GM10248 (cell line): ENCODE data around the gene BAHD1.

Source experiments
- CTCF ChIA-PET: fragments of 300-600 bp; sonication (Branson Sonifier 250); formaldehyde crosslinking; extraction: SDS; loops from one replicate; lab custom pipeline; 2021; ENCODE audit warnings: antibody characterized with exemption; lab: Yijun Ruan, JAX
- POLR2A ChIA-PET: fragments of 350-650 bp; sonication (Branson Sonifier 250); formaldehyde crosslinking; extraction: SDS; loops from one replicate; lab custom pipeline; 2020; ENCODE audit warnings: antibody characterized with exemption; lab: Yijun Ruan, JAX
- DNase-seq: peaks from one replicate; pipeline ENCODE4 v3.0.0; 2012; ENCODE audit errors: extremely low spot score
- TF ChIP-seq, protein P1 (sequence below): IDR thresholded peaks from 2 replicates; pipeline ENCODE4 v1.5.1; 2012; ENCODE audit warnings: mild to moderate bottlenecking, low read depth; ENCODE audit errors: extremely low read depth, missing control alignments, control extremely low read depth

BAHD1 gene

GRCh38 chr15:40443255-40443654 lies 2.5 kb downstream of the BAHD1 start:
- no peak for DNase-seq
- ChIA-PET POLR2A (no interaction called here), CTCF (interaction anchor here (1.0 to 3.8 kb wide), 9 partner anchors 7 to 451 kb away, joined by 3 to 13 read pairs (median 4); partner anchors contain the start of gene VPS18)
- TF ChIP-seq, protein P1, sequence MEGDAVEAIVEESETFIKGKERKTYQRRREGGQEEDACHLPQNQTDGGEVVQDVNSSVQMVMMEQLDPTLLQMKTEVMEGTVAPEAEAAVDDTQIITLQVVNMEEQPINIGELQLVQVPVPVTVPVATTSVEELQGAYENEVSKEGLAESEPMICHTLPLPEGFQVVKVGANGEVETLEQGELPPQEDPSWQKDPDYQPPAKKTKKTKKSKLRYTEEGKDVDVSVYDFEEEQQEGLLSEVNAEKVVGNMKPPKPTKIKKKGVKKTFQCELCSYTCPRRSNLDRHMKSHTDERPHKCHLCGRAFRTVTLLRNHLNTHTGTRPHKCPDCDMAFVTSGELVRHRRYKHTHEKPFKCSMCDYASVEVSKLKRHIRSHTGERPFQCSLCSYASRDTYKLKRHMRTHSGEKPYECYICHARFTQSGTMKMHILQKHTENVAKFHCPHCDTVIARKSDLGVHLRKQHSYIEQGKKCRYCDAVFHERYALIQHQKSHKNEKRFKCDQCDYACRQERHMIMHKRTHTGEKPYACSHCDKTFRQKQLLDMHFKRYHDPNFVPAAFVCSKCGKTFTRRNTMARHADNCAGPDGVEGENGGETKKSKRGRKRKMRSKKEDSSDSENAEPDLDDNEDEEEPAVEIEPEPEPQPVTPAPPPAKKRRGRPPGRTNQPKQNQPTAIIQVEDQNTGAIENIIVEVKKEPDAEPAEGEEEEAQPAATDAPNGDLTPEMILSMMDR, result no peak

GRCh38 chr15:40443846-40444245 lies 3.1 kb downstream of the BAHD1 start:
- TF ChIP-seq, protein P1, result no peak
- DNase-seq, result no peak
- CTCF ChIA-PET, result interaction anchor here (1.5 to 3.8 kb wide), 2 partner anchors 19 to 22 kb away, joined by 4 to 13 read pairs; no protein-coding TSS in a partner anchor
- POLR2A ChIA-PET, result no interaction called here

DNA sequence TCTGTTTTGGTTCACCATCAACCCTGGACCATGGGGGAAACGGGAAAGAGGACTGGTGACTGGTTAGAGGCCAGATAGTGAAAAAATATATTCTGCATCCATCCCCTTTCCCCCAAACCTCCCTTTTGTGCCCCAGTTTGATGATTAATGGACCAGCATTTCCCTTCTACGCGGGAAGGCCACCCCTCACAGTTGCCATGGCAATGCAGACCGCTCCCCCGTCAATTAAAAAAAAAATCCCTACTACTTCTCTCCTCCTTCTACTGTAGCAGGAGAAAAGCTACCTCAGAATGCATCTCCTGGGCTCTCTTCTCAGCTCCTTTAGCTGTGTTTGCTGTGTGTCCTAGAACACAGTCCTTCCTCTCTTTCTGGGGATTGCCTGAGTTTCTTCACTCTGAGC lies 4.0 kb downstream of the BAHD1 start:
- POLR2A ChIA-PET, result interaction anchor here (0.6 kb wide), 1 partner anchor 527 kb away, joined by 5 read pairs; no protein-coding TSS in a partner anchor
- CTCF ChIA-PET, result interaction anchor here (1.1 to 1.4 kb wide), 2 partner anchors 10 to 107 kb away, joined by 5 to 6 read pairs; no protein-coding TSS in a partner anchor
- TF ChIP-seq, protein P1, result no peak
- no peak for DNase-seq

DNA sequence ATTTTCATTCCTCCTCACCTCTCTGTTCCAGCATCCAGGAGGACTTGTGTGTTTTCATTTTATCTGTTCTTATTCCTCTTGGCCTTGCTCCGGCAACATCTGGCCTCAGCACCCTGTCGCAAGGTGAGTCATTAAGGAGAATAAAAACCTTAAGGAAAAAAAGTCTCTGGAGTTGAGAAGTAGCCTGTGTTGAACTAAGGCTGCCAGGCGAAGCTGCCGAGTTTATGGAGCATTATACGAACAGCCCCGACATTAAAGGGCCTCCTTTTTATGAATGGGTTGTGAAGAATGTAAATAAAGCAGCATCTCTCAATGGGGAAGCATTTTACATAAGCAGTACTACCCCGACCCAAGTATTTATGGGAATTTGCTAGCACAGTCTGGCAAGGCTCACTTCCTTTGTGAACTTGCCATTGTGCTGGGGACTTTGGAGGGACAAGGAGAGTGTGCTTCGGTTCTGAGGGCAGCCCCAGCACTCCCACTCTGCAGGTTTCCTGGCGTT lies 4.7 kb downstream of the BAHD1 start:
- TF ChIP-seq, protein P1, result no peak
- CTCF ChIA-PET, result interaction anchor here (1.1 to 1.9 kb wide), 5 partner anchors 9 to 108 kb away, joined by 3 to 6 read pairs (median 4); no protein-coding TSS in a partner anchor
- POLR2A ChIA-PET, result no interaction called here
- DNase-seq, result no peak

DNA sequence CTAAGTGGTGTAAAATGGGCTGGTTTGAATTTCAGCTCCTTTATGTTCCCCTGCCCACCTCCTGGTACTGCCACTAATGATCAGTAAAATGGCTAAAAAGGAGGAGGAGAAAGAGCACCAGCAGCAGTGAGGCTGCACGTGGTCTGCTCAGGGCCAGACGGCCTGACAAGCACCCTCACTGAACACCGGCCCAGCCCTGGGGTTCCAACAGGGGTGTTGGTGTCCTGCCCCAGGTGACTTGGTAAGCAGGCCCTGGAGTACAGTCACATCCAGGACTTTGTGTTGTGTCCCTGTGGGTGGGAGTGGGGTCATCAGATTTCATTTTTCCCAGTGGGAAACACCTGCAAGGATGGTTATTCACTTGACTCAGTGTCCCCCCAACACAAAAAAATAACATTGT lies 5.4 kb downstream of the BAHD1 start:
- ChIA-PET POLR2A (no interaction called here), CTCF (interaction anchor here (1.1 to 1.9 kb wide), 5 partner anchors 8 to 108 kb away, joined by 3 to 6 read pairs (median 4); no protein-coding TSS in a partner anchor)
- no peak for DNase-seq
- TF ChIP-seq, protein P1, result no peak

DNA sequence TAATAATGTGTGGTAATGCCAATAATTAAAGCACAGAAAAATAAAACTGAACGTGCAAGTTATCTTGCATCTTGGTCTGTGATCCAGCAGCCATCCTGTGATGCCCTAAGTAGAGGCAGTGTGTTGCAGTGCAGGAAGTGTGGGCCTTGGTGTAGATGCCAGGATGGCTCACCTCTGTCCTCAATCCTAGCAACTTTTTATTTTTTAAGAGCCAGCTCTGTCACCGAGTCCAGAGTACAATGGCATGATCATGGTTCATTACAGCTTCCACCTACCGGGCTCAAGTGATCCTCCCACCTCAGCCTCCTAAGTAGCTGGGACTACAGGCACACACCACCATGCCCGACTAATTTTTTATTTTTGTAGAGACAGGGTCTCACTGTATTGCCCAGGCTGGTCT lies 7.6 kb downstream of the BAHD1 start:
- TF ChIP-seq, protein P1, result no peak
- CTCF ChIA-PET, result interaction anchor here (0.8 to 1.8 kb wide), 2 partner anchors 15 to 18 kb away, joined by 3 to 4 read pairs; no protein-coding TSS in a partner anchor
- DNase-seq, result no peak
- POLR2A ChIA-PET, result no interaction called here
